ENCODE measurements around the gene STARD10. TPM values are rescaled to one million over a fixed set of nuclear protein-coding genes. Genes with fewer than 3 reads are reported as not detected.
A peak's percentile ranks its signal among the peaks of the same experiment; 100 is the strongest.

STARD10 gene
- total RNA-seq, 1 donor from 2014 or later, result 38.4 TPM

DNA sequence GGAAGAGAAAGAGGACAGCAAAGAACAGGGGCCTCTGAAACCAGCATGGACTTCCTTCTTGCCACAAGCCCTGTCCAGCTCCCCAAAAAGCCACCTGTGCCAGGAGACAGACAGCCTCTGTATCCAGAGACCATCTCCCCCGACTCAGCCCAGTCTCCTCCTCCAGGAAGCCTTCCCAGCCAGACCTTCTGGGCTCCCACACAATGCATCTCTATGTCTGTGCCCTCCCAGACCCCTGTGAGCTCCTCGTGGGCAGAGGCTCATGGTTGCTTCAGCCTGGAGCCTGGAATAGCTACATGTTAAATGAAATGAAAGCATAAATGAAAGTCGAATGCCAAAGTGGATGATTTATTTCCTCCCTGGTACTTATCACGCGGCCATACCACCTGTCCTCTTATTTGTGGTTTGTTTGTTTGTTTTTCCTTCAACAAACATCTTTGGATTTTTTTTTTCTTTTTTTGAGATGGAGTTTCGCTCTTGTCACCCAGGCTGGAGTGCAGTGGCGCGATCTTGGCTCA is 34.3 kb downstream of the STARD10 start:
- H3K27ac ChIP-seq (ENCODE audit: low read depth, low read length), result peak overlapping the region; percentile 96
- H3K4me2 ChIP-seq (ENCODE audit: low read length), result peak overlapping the region; percentile 79
- no peak overlapping the region for H3K4me3 ChIP-seq (ENCODE audit: insufficient read depth, low read depth, low read length)
- peak overlapping the region; percentile 14 for H2AFZ ChIP-seq (ENCODE audit: low read depth, low read length)
- DNase-seq (ENCODE audit: low read depth) (peak; percentile 20), FAIRE-seq (no peak)
- H3K9me3 ChIP-seq (ENCODE audit: insufficient read depth, low read depth, low read length), result no peaks in the 10 kb centered on the region
- H3K4me3 Mint-ChIP-seq (ENCODE audit: unreplicated experiment), result peak overlapping the region; percentile 18
- H3K4me1 ChIP-seq (ENCODE audit: insufficient read depth, low read length), result peaks cover 24% of the 10 kb centered on the region
- no peaks in the 10 kb centered on the region for H3K27me3 ChIP-seq (ENCODE audit: insufficient read depth, low read length)
- H3K27ac Mint-ChIP-seq (ENCODE audit: unreplicated experiment), result no peak overlapping the region
- no peaks in the 10 kb centered on the region for H4K20me1 ChIP-seq (ENCODE audit: insufficient read depth, low read length)
- H3K9me3 Mint-ChIP-seq (ENCODE audit: unreplicated experiment), result peaks cover 21% of the 10 kb centered on the region
- no peaks in the 10 kb centered on the region for H3K27me3 Mint-ChIP-seq (ENCODE audit: low read depth, unreplicated experiment)
- peak overlapping the region; percentile 80 for H3K9ac ChIP-seq (ENCODE audit: low read length)
- H3K79me2 ChIP-seq (ENCODE audit: insufficient read depth, low read length), result no peaks in the 10 kb centered on the region
- peaks cover 27% of the 10 kb centered on the region for H3K4me1 Mint-ChIP-seq (ENCODE audit: low read depth, unreplicated experiment)
- H3K36me3 Mint-ChIP-seq (ENCODE audit: low read depth, unreplicated experiment), result peaks cover 44% of the 10 kb centered on the region
- TF ChIP-seq EZH2 (IDR thresholded peaks at IDR 0.05; ENCODE audit: insufficient read depth, low read length), result no peak
- TF ChIP-seq, protein P1, sequence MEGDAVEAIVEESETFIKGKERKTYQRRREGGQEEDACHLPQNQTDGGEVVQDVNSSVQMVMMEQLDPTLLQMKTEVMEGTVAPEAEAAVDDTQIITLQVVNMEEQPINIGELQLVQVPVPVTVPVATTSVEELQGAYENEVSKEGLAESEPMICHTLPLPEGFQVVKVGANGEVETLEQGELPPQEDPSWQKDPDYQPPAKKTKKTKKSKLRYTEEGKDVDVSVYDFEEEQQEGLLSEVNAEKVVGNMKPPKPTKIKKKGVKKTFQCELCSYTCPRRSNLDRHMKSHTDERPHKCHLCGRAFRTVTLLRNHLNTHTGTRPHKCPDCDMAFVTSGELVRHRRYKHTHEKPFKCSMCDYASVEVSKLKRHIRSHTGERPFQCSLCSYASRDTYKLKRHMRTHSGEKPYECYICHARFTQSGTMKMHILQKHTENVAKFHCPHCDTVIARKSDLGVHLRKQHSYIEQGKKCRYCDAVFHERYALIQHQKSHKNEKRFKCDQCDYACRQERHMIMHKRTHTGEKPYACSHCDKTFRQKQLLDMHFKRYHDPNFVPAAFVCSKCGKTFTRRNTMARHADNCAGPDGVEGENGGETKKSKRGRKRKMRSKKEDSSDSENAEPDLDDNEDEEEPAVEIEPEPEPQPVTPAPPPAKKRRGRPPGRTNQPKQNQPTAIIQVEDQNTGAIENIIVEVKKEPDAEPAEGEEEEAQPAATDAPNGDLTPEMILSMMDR (IDR thresholded peaks at IDR 0.05; ENCODE audit: insufficient read depth, low read depth, low read length), result no peak
- H3K36me3 ChIP-seq (ENCODE audit: insufficient read depth, low read length), result no peaks in the 10 kb centered on the region

DNA sequence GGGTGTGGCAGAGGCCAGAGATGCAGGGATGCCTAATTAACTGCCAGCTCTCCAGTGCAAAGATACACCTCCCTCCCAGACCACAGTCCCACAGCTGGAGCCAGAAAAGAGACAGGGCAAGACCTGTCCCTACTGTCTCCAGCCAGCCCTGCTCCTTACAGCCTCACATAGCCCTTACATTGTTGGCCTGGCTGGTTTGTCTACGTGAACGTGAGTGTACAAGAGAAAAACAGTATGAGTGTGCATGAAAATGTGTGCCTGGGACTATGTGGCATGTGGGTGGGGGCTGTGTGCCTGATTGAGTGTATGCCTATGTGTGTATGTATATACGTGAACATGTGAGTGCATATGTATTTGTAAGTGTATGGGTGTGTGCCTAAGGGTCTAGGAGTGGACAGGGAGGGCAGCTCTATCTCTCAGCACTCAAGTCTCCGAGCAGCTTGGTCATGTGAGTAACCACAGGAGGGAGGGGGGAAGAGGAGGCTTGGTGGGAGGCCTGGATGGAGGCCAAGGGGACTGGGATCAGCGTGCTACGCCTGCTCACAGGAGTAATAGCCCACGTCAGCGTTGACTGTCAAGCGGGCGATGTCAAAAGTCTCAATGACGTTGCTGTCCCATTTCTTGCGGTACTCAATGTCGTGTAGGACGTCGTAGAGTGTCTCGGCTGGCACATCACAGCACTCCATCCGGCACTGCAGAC is 35.0 kb downstream of the STARD10 start:
- H3K9me3 ChIP-seq (ENCODE audit: insufficient read depth, low read depth, low read length), result no peaks in the 10 kb centered on the region
- peak; percentile 20 for FAIRE-seq
- H3K4me1 ChIP-seq (ENCODE audit: insufficient read depth, low read length), result peaks cover 24% of the 10 kb centered on the region
- peaks cover 21% of the 10 kb centered on the region for H3K9me3 Mint-ChIP-seq (ENCODE audit: unreplicated experiment)
- H3K79me2 ChIP-seq (ENCODE audit: insufficient read depth, low read length), result no peaks in the 10 kb centered on the region
- H2AFZ ChIP-seq (ENCODE audit: low read depth, low read length), result peak overlapping the region; percentile 14
- H3K4me2 ChIP-seq (ENCODE audit: low read length), result peak overlapping the region; percentile 79
- no peaks in the 10 kb centered on the region for H3K27me3 ChIP-seq (ENCODE audit: insufficient read depth, low read length)
- H3K4me3 ChIP-seq (ENCODE audit: insufficient read depth, low read depth, low read length), result no peak overlapping the region
- peak overlapping the region; percentile 80 for H3K9ac ChIP-seq (ENCODE audit: low read length)
- no peaks in the 10 kb centered on the region for H3K36me3 ChIP-seq (ENCODE audit: insufficient read depth, low read length)
- peak overlapping the region; percentile 51 for H3K27ac Mint-ChIP-seq (ENCODE audit: unreplicated experiment)
- peaks cover 27% of the 10 kb centered on the region for H3K4me1 Mint-ChIP-seq (ENCODE audit: low read depth, unreplicated experiment)
- TF ChIP-seq EZH2 (IDR thresholded peaks at IDR 0.05; ENCODE audit: insufficient read depth, low read length), result no peak
- TF ChIP-seq, protein P1 (IDR thresholded peaks at IDR 0.05; ENCODE audit: insufficient read depth, low read depth, low read length), result no peak
- H3K4me3 Mint-ChIP-seq (ENCODE audit: unreplicated experiment), result no peak overlapping the region
- no peaks in the 10 kb centered on the region for H3K27me3 Mint-ChIP-seq (ENCODE audit: low read depth, unreplicated experiment)
- no peaks in the 10 kb centered on the region for H4K20me1 ChIP-seq (ENCODE audit: insufficient read depth, low read length)
- peak; percentile 93 for DNase-seq (ENCODE audit: low read depth)
- H3K27ac ChIP-seq (ENCODE audit: low read depth, low read length), result peak overlapping the region; percentile 96
- H3K36me3 Mint-ChIP-seq (ENCODE audit: low read depth, unreplicated experiment), result peaks cover 47% of the 10 kb centered on the region

DNA sequence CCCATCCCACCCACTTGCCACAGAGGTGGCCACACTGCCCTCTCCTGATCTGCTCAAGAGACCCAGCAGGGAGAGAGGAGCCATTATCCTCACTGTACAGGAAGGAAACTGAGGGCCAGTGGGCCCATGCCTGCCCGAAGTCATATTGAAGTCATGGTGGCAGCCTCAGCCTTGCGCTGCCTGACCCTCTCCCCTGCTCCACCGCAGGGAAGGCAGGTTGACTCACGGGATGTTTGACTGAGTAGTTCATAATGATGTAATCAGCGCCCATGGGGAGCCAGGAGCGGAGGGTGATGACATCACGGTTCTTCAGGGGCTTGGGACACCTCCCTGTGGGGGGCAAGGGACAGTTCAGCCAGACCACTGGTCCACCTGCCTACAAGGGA is 35.5 kb downstream of the STARD10 start:
- TF ChIP-seq EZH2 (IDR thresholded peaks at IDR 0.05; ENCODE audit: insufficient read depth, low read length), result no peak
- TF ChIP-seq, protein P1 (IDR thresholded peaks at IDR 0.05; ENCODE audit: insufficient read depth, low read depth, low read length), result no peak

More for the DNA sequence above, 35.5 kb downstream of the STARD10 start:
- FAIRE-seq (no peak), DNase-seq (ENCODE audit: low read depth) (peak; percentile 83)
- Mint-ChIP-seq H3K27me3 (ENCODE audit: low read depth, unreplicated experiment) (no peaks in the 10 kb centered on the region), H3K36me3 (ENCODE audit: low read depth, unreplicated experiment) (peaks cover 47% of the 10 kb centered on the region), H3K4me3 (ENCODE audit: unreplicated experiment) (no peak overlapping the region), H3K27ac (ENCODE audit: unreplicated experiment) (peak overlapping the region; percentile 51), H3K4me1 (ENCODE audit: low read depth, unreplicated experiment) (peaks cover 27% of the 10 kb centered on the region), H3K9me3 (ENCODE audit: unreplicated experiment) (peaks cover 21% of the 10 kb centered on the region)
- Histone ChIP-seq H3K4me3 (ENCODE audit: insufficient read depth, low read depth, low read length) (no peak overlapping the region), H4K20me1 (ENCODE audit: insufficient read depth, low read length) (no peaks in the 10 kb centered on the region), H3K36me3 (ENCODE audit: insufficient read depth, low read length) (no peaks in the 10 kb centered on the region), H3K9me3 (ENCODE audit: insufficient read depth, low read depth, low read length) (no peaks in the 10 kb centered on the region), H3K4me2 (ENCODE audit: low read length) (peak overlapping the region; percentile 79), H3K4me1 (ENCODE audit: insufficient read depth, low read length) (peaks cover 24% of the 10 kb centered on the region), H3K79me2 (ENCODE audit: insufficient read depth, low read length) (no peaks in the 10 kb centered on the region), H2AFZ (ENCODE audit: low read depth, low read length) (no peak overlapping the region), H3K27ac (ENCODE audit: low read depth, low read length) (peak overlapping the region; percentile 96), H3K27me3 (ENCODE audit: insufficient read depth, low read length) (no peaks in the 10 kb centered on the region), H3K9ac (ENCODE audit: low read length) (peak overlapping the region; percentile 80)

Data from astrocyte (in vitro differentiated cells and primary cell).